H1 (cell line): ENCODE results near the gene NFYA. TPM values are rescaled to one million over a fixed set of nuclear protein-coding genes. Genes with fewer than 3 reads are reported as not detected.

Experiments used
- CTCF ChIA-PET: fragments of 300-600 bp; sonication (Branson Sonifier 250); formaldehyde crosslinking; loops from one replicate; lab custom pipeline; 2021; ENCODE audit not compliant: partially characterized antibody; lab: Charles Lee
- POLR2A ChIA-PET: fragments of 300-600 bp; sonication (Branson Sonifier 250); formaldehyde crosslinking; loops from one replicate; lab custom pipeline; 2021; ENCODE audit warnings: inconsistent platforms; ENCODE audit not compliant: partially characterized antibody; lab: Charles Lee
- DNase-seq, 2 experiments: peaks; one replicate each; pipeline versions ENCODE4 v3.0.0 to v3.0.0-alpha.2; 2010 to 2022; ENCODE audit warnings: low spot score in 2 of 2, low read depth in 1 of 2, mixed read lengths in 1 of 2
- FAIRE-seq: peaks from 2 replicates; lab custom pipeline; 2011; peaks lifted over from hg19 to GRCh38; lab: Jason Lieb, UNC
- H2AFZ ChIP-seq: 2 replicates; pipeline ENCODE4 v1.8.1; 2012; ENCODE audit warnings: low read length, inconsistent platforms
- H2AK5ac ChIP-seq: 2 replicates; pipeline ENCODE4 v1.6.1; 2013; ENCODE audit warnings: low read depth, low read length
- H2BK120ac ChIP-seq: replicated peaks from 2 replicates; pipeline ENCODE3; 2013; ENCODE audit warnings: low read depth, low read length, inconsistent platforms
- H2BK12ac ChIP-seq: 2 replicates; pipeline ENCODE4 v1.6.1; 2013; ENCODE audit warnings: low read depth, low read length
- H2BK15ac ChIP-seq: 2 replicates; pipeline ENCODE4 v1.6.1; 2013; ENCODE audit warnings: low read length
- H2BK20ac ChIP-seq: 2 replicates; pipeline ENCODE4 v1.6.1; 2013; ENCODE audit warnings: low read length
- H2BK5ac ChIP-seq: 2 replicates; pipeline ENCODE4 v1.6.1; 2013; ENCODE audit warnings: low read depth, low read length
- H3K14ac ChIP-seq: 2 replicates; pipeline ENCODE4 v1.6.1; 2013; ENCODE audit warnings: inconsistent platforms; ENCODE audit not compliant: insufficient read length
- H3K18ac ChIP-seq: 2 replicates; pipeline ENCODE4 v1.6.1; 2013; ENCODE audit warnings: low read length; ENCODE audit errors: extremely low read depth
- H3K23ac ChIP-seq: 2 replicates; pipeline ENCODE4 v1.6.1; 2013; ENCODE audit warnings: inconsistent platforms; ENCODE audit not compliant: insufficient read length
- H3K23me2 ChIP-seq: 2 replicates; pipeline ENCODE4 v1.6.1; 2013; ENCODE audit warnings: low read depth, low read length
- H3K27ac ChIP-seq: 2 replicates; pipeline ENCODE4 v1.6.1; 2011; ENCODE audit warnings: low read depth, low read length, inconsistent platforms
- H3K27me3 ChIP-seq, 4 experiments: replicated peaks in 1 of 4; 1 replicate in 1 of 4; 2 replicates in 3 of 4; pipeline versions ENCODE4 v1.6.1 to v1.8.1; 2011 to 2013; ENCODE audit warnings: low read length in 3 of 4, mild to moderate bottlenecking in 3 of 4, inconsistent platforms in 2 of 4, mixed read lengths in 2 of 4, moderate library complexity in 1 of 4; ENCODE audit not compliant: control insufficient read depth in 3 of 4, insufficient read depth in 3 of 4; ENCODE audit errors: extremely low read depth in 1 of 4
- H3K36me3 ChIP-seq, 4 experiments: 2 replicates each; pipeline versions ENCODE4 v1.6.1 to v1.8.1; 2011 to 2013; ENCODE audit warnings: mild to moderate bottlenecking in 4 of 4, low read length in 3 of 4, moderate library complexity in 2 of 4, control low read depth in 1 of 4, inconsistent platforms in 1 of 4; ENCODE audit not compliant: insufficient read depth in 4 of 4, control insufficient read depth in 2 of 4
- H3K4ac ChIP-seq: replicated peaks from 2 replicates; pipeline ENCODE3; 2013; ENCODE audit warnings: low read length, low read depth, mixed read lengths, inconsistent platforms; ENCODE audit not compliant: insufficient read length
- H3K4me1 ChIP-seq, 4 experiments: replicated peaks in 1 of 4; 1 replicate in 1 of 4; 2 replicates in 3 of 4; pipeline versions ENCODE4 v1.6.1 to v1.8.1; 2011 to 2013; ENCODE audit warnings: low read length in 3 of 4, inconsistent platforms in 2 of 4, mixed read lengths in 1 of 4; ENCODE audit not compliant: insufficient read depth in 4 of 4, control insufficient read depth in 3 of 4
- H3K4me2 ChIP-seq, 2 experiments: 2 replicates each; pipeline versions ENCODE4 v1.6.1 to v1.8.1; 2011 to 2013; ENCODE audit warnings: low read depth in 2 of 2, low read length in 2 of 2, control low read depth in 1 of 2, inconsistent platforms in 1 of 2, mild to moderate bottlenecking in 1 of 2; ENCODE audit not compliant: insufficient read depth in 1 of 2
- H3K4me3 ChIP-seq, 4 experiments: fragments of 200-600, 300-600 bp in 1 of 4; sonication (generic), shearing (Covaris generic), sonication (Bioruptor Twin) in 1 of 4; 2 replicates each; pipeline versions ENCODE4 v1.5.1 to v1.8.1; 2011 to 2016; ENCODE audit warnings: low read length in 4 of 4, low read depth in 3 of 4, control low read depth in 2 of 4, inconsistent platforms in 2 of 4, mild to moderate bottlenecking in 2 of 4, mixed read lengths in 1 of 4, moderate library complexity in 1 of 4; ENCODE audit not compliant: insufficient read depth in 2 of 4; ENCODE audit errors: extremely low read depth in 1 of 4
- H3K56ac ChIP-seq: replicated peaks from 2 replicates; pipeline ENCODE3; 2013; ENCODE audit warnings: low read depth, mild to moderate bottlenecking, mixed read lengths, low read length, inconsistent platforms; ENCODE audit not compliant: insufficient read length
- H3K79me1 ChIP-seq: 2 replicates; pipeline ENCODE4 v1.6.1; 2013; ENCODE audit warnings: low read depth, low read length, control low read depth
- H3K79me2 ChIP-seq, 2 experiments: 2 replicates each; pipeline versions ENCODE4 v1.6.1 to v1.8.1; 2012 to 2013; ENCODE audit warnings: low read length in 2 of 2, mild to moderate bottlenecking in 2 of 2, inconsistent platforms in 1 of 2; ENCODE audit not compliant: insufficient read depth in 2 of 2, control insufficient read depth in 1 of 2
- H3K9ac ChIP-seq, 4 experiments: replicated peaks in 1 of 4; 1 replicate in 1 of 4; 2 replicates in 3 of 4; pipeline versions ENCODE4 v1.6.1 to v1.8.1; 2011 to 2013; ENCODE audit warnings: low read depth in 3 of 4, low read length in 3 of 4, control low read depth in 2 of 4, mild to moderate bottlenecking in 2 of 4, moderate library complexity in 2 of 4, inconsistent platforms in 1 of 4; ENCODE audit errors: extremely low read depth in 1 of 4
- H3K9me3 ChIP-seq, 2 experiments: 2 replicates each; pipeline versions ENCODE4 v1.6.1 to v1.8.1; 2012 to 2013; ENCODE audit warnings: mild to moderate bottlenecking in 2 of 2, moderate library complexity in 2 of 2, control low read depth in 1 of 2, inconsistent platforms in 1 of 2, low read depth in 1 of 2, low read length in 1 of 2, mixed read lengths in 1 of 2; ENCODE audit not compliant: insufficient read depth in 2 of 2
- H4K20me1 ChIP-seq, 2 experiments: replicated peaks in 1 of 2; 2 replicates each; pipeline versions ENCODE3 to v1.8.1; 2011 to 2013; ENCODE audit warnings: inconsistent platforms in 2 of 2, low read length in 2 of 2, mild to moderate bottlenecking in 1 of 2; ENCODE audit not compliant: insufficient read depth in 2 of 2, control insufficient read depth in 1 of 2
- H4K5ac ChIP-seq: 2 replicates; pipeline ENCODE4 v1.6.1; 2013; ENCODE audit warnings: low read length, low read depth, mixed read lengths, inconsistent platforms; ENCODE audit not compliant: insufficient read length
- H4K8ac ChIP-seq: 2 replicates; pipeline ENCODE4 v1.8.0; 2013; ENCODE audit warnings: mild to moderate bottlenecking, moderate library complexity, low read length, inconsistent platforms; ENCODE audit not compliant: insufficient read depth; ENCODE audit errors: extremely low read depth
- H4K91ac ChIP-seq: replicated peaks from 2 replicates; pipeline ENCODE3; 2013; ENCODE audit warnings: low read length, mixed read lengths, inconsistent platforms; ENCODE audit not compliant: insufficient read length
- ATF2 ChIP-seq: IDR thresholded peaks from 2 replicates; pipeline ENCODE4 v1.6.1; 2012; ENCODE audit warnings: low read length, inconsistent platforms
- EZH2 ChIP-seq: fragments of 200-600 bp; sonication (generic); IDR thresholded peaks from 2 replicates; pipeline ENCODE4 v1.7.1; 2012; ENCODE audit warnings: low read depth, mild to moderate bottlenecking, moderate library complexity, low read length, inconsistent platforms; ENCODE audit not compliant: severe bottlenecking
- GABPA ChIP-seq: IDR thresholded peaks from 2 replicates; pipeline ENCODE4 v1.6.1; 2011; ENCODE audit warnings: mild to moderate bottlenecking, low read length, moderate library complexity, borderline replicate concordance; ENCODE audit not compliant: insufficient read depth
- NRF1 ChIP-seq: IDR thresholded peaks from 2 replicates; pipeline ENCODE4 v1.6.1; 2011; ENCODE audit warnings: mild to moderate bottlenecking, low read depth, low read length, improper control_type of control experiment
- TAF1 ChIP-seq: IDR thresholded peaks from 2 replicates; pipeline ENCODE4 v1.6.1; 2011; ENCODE audit warnings: mild to moderate bottlenecking, low read depth, low read length
- TEAD4 ChIP-seq: IDR thresholded peaks from 2 replicates; pipeline ENCODE4 v1.6.1; 2012; ENCODE audit warnings: low read depth, low read length, inconsistent platforms, mixed read lengths
- WGBS, 2 experiments: shearing (Covaris generic) in 1 of 2; methylation state at CpG; one replicate each; pipeline versions ENCODE4 v1.1.6 to v1.1.7; 2013 to 2015; ENCODE audit warnings: low lambda C conversion rate in 2 of 2, mixed read lengths in 2 of 2, inconsistent platforms in 1 of 2, low coverage in 1 of 2, missing lambda C conversion rate in 1 of 2; ENCODE audit not compliant: insufficient replicate concordance in 2 of 2, insufficient coverage in 1 of 2, insufficient read length in 1 of 2; ENCODE audit errors: extremely low coverage in 1 of 2, missing lambda C conversion rate in 1 of 2; 5-methylcytosine and 5-hydroxymethylcytosine counted together
- polyA plus RNA-seq, 7 experiments: library from polyadenylated mRNA; depleted of rRNA in 3 of 7; stranded (reverse) in 5 of 7; unstranded in 2 of 7; fragments of >200 nt in 5 of 7; fragments of 200-250 nt in 2 of 7; gene quantifications; 1 replicate in 5 of 7; 2 replicates in 1 of 7; 4 replicates in 1 of 7; pipeline versions ENCODE4 v1.2.1 to v1.2.3, GENCODE V29; 2011 to 2013; ENCODE audit warnings: missing spikeins in 2 of 7, mixed read lengths in 2 of 7
- total RNA-seq: library from RNA; stranded (reverse); fragmentation: NEBNext Ultra II Directional; extraction: Animal tissue kit (Norgen Biotek cat#: 25700); gene quantifications from 2 replicates; pipeline ENCODE4 v1.2.1, GENCODE V29; 2021

Gene NFYA
- total and polyA plus RNA-seq, 2 of the 8 experiments (the other 6 are each of a cell fraction or from before 2014, with no cell fraction given) = 19.8 to 33.7 TPM

GRCh38 chr6:41025966-41026530 lies 46.7 kb upstream of the NFYA start:
- H2AK5ac ChIP-seq = no peak overlapping the region
- H3K79me1 ChIP-seq = no peaks in the 10 kb centered on the region
- WGBS, 2 experiments = 86% methylated on average over 3 of the region's 3 CpGs; no CpG with 5 or more reads in 1 of the 2 experiments
- peaks cover 7% of the 10 kb centered on the region for H3K23me2 ChIP-seq
- H4K8ac ChIP-seq = 0 out of 2 replicates have a peak overlapping the region, but pooled peaks have one; percentile 66
- no peak overlapping the region for H3K14ac ChIP-seq
- H2BK20ac ChIP-seq = no peak overlapping the region
- no peak overlapping the region for H2BK5ac ChIP-seq
- 0 out of 2 replicates have a peak overlapping the region, but pooled peaks have one; percentile 20 for H2BK15ac ChIP-seq
- H4K91ac ChIP-seq = no peak overlapping the region
- H3K18ac ChIP-seq = no peak overlapping the region
- H4K20me1 ChIP-seq = no peaks in the 10 kb centered on the region
- H3K4ac ChIP-seq = no peak overlapping the region
- H3K36me3 ChIP-seq = no peaks in the 10 kb centered on the region
- TF ChIP-seq EZH2 (no peak), TEAD4 (no peak), TAF1 (no peak), ATF2 (no peak), GABPA (no peak), NRF1 (no peak)
- H3K27ac ChIP-seq = no peak overlapping the region
- H3K4me2 ChIP-seq = peak overlapping the region in 1 of 2 experiments; percentile 88; a peak in 1 of 4 replicates
- H3K56ac ChIP-seq = no peak overlapping the region
- H3K4me1 ChIP-seq = peaks cover 0 to 11% (median 3%) of the 10 kb centered on the region in 4 experiments; a peak in 5 of 7 replicates
- DNase-seq (no peak), FAIRE-seq (no peak)
- H2AFZ ChIP-seq = no peak overlapping the region
- no peak overlapping the region for H3K4me3 ChIP-seq
- no peaks in the 10 kb centered on the region for H3K79me2 ChIP-seq
- H2BK12ac ChIP-seq = no peak overlapping the region
- no peaks in the 10 kb centered on the region for H3K9me3 ChIP-seq
- H2BK120ac ChIP-seq = no peak overlapping the region
- ChIA-PET POLR2A (interaction anchor here (1.0 to 1.5 kb wide), 2 partner anchors 10 to 108 kb away, joined by 3 to 4 read pairs; no protein-coding TSS in a partner anchor), CTCF (interaction anchor here (0.6 to 11.8 kb wide), 16 partner anchors 8 to 178 kb away, joined by 3 to 199 read pairs (median 16); partner anchors contain the start of genes APOBEC2, TSPO2 and UNC5CL)
- H4K5ac ChIP-seq = no peak overlapping the region
- H3K9ac ChIP-seq = no peak overlapping the region
- H3K27me3 ChIP-seq = no peaks in the 10 kb centered on the region; a peak in 1 of 7 replicates
- H3K23ac ChIP-seq = no peak overlapping the region
